GM18868 (cell line): Measurements from ENCODE around the gene NADK2.

ENCODE experiments used
- ATAC-seq: cut with Tn5 transposase; IDR thresholded peaks from one replicate; pipeline ENCODE4 v1.9.1; 2021; ENCODE audit warnings: mild to moderate bottlenecking, moderate library complexity; ENCODE audit not compliant: unreplicated experiment

The NADK2 gene, protein sequence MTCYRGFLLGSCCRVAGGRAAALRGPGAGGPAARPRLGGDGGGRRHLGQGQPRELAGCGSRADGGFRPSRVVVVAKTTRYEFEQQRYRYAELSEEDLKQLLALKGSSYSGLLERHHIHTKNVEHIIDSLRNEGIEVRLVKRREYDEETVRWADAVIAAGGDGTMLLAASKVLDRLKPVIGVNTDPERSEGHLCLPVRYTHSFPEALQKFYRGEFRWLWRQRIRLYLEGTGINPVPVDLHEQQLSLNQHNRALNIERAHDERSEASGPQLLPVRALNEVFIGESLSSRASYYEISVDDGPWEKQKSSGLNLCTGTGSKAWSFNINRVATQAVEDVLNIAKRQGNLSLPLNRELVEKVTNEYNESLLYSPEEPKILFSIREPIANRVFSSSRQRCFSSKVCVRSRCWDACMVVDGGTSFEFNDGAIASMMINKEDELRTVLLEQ

DNA sequence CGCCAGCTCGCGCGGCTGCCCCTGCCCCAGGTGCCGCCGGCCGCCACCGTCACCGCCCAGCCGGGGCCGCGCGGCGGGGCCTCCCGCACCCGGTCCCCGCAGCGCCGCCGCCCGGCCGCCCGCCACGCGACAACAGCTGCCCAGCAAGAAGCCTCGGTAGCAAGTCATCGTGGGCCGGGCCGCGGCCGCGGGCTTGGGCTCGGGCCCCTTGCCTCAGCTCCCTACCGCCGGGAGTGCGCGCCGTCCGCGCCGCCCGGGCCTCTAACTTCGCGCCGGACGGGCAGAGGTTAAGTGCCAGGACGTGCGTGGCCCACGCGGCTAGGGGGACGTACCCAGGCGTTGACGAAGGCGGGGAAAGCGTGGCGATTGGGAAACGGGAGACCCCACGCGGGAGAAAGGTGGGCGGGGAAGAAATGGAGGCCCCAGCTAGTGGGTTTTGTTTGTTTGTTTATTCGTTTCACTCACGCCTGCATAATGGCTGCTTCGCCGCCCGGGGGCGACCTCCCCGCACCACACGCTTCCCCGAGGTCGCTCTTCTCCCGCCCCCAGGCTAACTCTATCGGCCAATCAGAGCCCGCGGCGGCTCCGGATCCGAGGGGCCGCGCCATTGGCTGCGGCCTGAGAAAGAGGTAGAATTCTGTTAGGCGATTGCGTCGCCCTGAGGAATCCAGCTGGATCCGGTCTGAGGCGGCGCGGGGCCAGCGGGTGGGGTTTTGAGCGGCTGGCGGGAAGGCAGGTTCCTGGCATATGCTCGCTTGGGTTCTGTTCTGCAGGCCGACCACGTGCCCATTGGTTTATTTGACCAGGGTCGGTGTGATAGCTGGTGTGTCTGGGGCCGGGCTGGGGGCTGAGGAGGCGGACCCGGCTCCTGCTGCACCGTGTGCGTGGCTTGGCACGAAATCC, at the start of gene NADK2:
NADK2 (minus strand) TSS at position 295 of the 903 bp plus-strand sequence; CDS start at position 168, 127 bp downstream.
- peak; percentile 87 for ATAC-seq

DNA sequence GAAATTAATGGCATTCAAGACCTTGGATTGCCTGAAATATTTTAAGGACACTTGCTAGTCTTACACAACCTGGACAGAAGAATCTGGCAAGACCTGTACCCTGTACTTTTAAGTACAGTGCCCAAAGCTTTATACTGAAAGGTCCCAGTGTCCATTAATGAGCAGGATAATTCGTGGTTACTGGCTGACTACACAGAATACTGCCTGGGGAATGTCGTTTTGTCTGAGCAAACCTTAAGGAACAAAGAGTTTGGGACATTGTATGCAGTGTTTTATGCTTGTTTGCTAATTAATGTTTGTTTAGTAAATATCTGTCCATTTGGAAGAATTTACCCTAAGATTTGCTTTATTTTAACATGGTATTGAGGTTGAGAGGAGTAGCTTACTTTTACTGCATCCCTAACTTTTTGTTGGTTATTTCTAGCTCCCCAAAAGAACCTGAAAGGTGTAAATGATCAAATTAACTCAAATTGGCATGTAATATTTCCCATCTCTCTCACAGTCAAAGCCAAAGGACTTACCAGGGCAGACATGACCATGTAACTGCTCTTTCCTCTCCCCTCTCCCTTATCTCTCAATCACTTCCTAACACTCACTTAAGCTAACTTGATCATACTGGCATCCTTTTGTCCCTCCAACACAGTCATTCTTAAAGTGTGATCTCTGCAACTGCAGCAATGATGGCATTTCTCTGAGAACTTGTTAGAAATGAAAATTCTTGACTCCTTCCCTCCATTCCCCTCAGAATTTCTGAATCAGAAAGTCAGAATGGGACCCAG, 44.3 kb upstream of the NADK2 start:
- ATAC-seq: no peak

DNA sequence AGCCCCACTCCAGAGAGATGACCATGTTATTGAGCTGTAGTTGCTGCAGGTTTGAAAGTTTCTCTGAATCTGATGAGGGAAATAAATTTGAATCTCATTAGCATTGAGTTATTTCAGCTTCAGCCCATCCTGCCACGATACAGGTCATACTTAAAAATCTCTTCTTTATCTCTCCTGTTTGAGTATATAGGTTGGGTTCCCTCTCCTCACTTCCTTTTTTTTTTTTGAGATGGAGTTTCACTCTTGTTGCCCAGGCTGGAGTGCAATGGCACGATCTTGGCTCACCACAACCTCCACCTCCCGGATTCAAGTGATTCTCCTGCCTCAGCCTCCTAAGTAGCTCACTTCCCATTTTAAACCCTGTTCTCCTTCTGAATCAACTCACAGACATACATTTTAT, 42.0 kb upstream of the NADK2 start:
- ATAC-seq: peak; percentile 44

DNA sequence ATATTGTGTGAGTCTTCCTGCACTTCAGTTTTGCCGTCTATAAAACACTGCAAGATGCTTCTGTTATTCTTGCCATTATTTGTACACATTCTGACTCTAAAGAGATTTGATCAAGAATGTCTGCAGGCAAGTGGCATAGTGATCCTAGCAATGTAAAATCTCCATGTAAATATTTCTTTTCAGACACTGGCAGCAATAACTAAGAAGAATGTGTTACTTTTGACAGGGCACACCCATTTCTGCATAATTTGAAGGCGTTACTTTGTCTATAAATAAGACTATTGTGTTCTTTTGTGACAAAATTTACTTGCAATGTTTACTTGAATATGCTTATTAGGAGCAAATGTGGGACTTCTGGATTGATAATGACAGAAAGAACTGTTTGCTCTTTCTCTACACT, 39.9 kb upstream of the NADK2 start:
- ATAC-seq: no peak

DNA sequence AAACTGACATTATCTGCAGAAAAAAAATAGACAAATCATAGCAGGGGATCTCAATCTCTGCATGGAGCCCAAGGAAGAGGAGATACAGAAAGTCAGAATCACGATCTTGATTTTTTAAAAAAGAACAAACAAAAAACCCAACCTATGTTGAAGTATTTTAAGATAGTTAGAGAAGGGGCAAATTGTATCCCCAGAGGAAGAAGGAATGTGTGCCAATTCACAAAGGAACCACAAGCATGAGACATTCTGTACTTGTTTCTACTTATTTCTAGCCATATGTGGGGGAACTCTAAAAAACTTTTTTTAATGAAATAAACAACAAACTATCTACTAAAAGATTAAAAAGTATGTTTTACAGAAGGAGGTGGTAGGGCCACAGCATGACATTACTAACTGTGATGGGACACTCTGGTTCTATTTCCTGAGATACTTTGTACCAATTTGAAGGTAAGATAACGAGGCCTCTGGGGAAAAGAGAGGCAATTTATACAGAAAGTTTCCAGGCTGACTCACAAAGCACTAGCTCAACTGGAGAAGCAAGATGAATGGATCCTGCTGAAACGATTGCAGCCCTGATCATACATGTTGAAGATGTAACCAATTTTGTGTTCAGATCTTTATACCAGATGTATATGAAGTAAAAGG, 37.5 kb upstream of the NADK2 start:
- ATAC-seq: no peak

DNA sequence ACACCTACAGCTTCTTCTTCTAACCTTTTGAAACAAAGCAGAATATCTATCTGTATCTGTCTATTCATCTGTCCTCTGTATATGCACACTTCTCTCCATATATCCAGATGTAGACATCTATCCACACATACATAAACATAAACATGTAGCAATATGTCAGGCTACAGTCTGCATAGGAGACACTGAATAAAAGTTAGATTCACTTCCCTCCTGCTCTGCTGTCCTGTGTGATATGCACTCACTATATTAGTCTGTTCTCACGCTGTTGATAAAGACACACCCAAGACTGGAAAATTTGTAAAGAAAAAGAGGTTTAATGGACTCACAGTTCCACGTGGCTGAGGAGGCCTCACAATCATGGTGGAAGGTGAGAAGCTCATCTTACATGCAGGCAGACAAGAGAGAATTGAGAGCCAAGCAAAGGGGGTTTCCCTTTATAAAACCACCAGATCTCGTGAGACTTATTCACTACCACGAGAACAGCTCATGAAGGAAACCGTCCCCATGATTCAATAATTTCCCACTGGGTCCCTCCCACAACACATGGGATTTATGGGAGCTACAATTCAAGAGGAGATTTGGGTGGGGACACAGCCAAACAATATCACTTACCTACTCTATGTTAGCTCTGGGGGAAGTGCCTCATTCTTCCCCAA, 35.9 kb upstream of the NADK2 start:
- no peak for ATAC-seq

DNA sequence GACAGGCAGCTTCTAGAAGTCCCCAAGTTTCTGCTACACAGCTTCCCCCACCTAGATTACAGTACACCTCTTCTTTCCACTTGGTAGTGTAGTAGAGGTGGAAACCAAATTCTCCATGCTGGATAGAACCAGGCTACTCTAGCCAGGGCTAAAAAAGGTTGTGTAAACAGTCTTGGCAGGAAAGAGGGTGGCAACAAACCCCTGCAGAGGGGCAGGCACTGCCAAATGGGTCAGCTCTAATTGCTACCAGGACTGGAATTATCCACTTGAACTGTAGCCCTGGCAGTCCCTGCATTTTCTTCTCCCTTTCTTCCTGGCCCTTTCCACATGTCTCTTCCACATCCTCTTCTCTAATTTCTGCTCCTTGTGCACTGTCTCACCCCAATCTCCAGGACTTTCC, 35.1 kb upstream of the NADK2 start:
- no peak for ATAC-seq

DNA sequence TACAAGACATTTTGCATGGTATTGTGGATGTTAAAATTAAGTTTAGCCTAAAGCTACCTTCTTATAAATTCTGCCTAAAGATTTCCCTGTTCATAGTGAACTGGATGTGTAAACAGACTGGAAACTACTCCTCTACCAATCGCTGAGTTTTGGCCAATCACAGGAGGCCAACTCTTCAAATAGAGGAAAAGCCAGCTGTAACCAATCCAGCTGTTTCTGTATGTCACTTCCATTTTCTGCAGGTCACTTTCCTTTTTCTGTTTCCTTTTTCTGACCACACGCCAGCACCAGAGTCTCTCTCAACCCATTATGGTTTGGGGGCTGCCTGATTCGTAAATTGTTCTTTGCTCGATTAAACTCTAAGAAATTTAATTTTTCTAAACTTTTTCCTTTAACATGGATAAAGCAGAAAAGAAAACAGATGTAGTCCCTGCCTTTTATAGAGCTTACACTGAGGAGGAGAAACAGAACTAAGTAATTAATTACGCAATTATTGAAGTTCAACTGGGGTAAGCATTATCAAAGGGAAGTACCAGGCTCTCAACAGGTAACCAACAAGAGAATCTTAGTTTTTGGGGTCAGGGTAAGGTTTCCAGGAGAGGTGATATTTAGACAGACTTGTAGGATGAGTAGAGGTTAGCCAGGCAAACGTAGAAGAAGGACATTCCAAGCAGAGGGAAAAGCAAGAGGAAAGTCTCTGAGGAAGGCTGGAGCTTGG, 32.2 kb upstream of the NADK2 start:
- no peak for ATAC-seq

DNA sequence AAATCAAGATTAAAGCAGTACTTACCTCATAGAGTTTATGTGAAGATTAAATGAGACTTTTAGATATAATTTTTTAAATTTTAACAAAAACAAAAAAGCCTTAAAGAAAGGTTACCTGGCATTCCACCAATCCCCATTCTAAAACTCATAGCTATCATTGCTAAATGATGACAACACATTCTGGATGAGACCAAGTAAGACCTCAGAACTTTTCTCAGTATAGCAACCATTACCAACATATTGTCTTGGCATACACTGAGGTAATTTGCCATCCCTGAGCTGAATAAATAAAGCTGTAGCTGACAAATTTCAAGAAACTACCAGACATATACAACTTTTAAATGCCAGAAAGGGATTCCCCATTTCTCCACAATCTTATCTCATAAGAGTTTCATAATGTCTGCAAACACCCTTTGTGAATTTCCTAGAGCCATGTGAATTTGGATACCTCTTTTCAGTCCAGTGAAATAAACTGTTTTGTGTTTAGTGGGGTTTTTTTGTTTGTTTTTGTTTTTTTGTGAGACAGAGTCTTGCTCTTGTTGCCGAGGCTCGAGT, 30.5 kb upstream of the NADK2 start:
- ATAC-seq: no peak

DNA sequence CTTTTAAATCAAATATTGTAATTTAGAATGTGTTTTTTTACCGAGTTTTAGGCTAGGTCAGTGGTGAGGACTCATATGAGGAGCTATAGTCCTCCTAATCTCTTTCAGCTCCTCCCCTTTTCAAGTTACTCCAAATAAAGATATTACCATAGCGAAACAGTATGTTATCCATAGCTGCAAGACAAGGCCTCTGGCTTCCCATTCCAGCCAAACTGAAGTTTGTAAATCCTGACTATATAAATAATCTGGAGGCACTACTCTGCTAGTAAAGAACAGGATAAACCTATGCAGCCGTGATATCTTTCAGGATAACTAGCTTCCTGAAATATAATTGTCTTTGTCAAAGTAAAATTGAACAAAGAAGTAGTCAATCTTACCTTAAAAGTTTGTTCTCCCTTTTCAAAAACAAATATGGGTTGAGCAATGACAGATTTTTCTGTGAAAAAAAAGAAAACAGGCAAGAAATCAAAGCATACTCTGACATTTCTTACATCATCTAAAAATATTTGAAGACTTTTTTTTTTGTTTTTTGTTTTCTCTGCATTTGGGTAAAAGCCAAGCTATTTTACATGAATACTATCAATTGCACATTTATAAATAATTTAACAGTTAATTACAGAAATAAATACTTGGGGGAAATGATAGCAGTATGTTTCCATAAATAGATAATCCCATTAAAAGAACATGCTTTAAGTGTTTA, 29.3 kb upstream of the NADK2 start:
- no peak for ATAC-seq

DNA sequence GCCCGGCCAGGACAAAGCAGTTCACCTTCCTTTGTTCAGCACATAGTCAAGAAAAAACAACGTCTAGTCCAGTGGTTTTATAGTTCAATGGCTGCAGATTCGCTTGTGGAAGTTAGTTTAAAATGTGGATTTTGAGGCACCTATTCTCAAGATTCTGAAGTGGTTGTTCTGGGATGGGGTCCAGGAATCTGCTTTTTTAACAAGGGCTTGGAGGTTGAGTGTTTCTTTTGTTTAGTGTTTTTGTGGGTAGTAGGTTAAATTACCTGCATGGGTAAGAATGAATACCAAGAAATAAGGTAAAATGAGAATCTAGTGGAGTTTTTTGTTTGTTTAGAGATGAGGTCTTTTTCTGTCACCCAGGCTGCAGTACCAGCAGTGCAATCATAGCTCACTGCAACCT, 28.4 kb upstream of the NADK2 start:
- no peak for ATAC-seq

DNA sequence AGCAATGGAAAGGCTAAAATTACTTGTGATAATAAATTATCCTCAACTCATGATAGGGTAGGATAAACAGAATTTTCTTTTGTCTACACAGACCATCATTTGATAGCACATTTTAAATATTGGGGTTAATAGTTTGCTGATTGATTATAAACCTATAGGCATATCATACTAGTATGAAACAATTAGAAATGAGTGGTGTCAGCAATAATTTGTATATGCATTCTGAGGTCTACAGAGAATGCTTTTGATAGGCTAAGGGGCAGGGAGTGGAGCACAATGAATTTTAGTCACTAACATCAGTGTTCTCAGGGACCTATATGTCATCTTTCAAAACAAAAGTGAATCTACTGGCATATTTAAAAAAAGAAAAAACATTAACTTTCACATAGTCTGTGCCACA, 27.8 kb upstream of the NADK2 start:
- ATAC-seq: no peak

DNA sequence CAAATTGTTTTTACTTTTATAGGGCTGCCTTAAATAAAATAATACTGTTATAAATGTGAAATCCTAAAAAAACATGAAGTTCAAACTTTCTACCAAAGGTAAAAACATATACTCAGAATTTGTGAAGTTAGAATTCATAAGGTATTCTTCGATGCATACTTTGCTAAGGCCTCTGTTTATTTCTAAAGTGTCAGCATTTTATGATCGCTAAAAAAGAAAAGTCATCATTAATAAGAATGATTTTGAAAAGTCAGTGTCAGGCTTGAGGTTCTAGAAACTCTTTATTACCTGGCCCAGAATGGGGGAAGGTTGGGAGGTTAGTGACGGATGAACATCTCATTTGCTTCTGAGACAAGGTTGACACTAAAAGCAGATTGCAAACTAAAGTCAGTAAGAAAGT, 26.2 kb upstream of the NADK2 start:
- no peak for ATAC-seq

DNA sequence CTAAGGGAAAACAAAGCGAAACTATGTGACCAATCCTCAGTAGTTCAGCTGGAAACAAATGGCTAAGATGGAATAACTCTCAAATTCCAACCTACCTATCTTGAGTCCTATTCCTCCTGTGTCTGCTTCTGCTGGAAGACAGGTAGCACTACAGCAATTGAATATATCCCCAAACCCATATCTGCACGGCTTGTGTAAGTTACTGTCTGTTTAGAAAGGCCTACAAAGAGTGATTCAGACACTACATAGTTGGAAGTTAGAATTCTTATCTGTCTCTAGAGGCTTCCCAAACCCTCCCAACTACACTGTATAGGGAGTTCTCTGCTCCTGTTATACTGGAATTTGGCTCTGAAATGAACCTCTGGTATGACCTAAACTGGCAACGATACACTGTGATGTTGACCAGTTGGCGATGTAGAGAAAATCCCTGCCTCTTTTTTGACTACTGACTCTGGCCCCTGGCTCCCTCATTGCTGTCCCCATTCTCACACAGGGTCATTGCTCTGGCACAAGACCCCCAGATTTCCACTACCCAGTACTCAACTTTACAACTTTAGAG, 22.6 kb upstream of the NADK2 start:
- no peak for ATAC-seq

DNA sequence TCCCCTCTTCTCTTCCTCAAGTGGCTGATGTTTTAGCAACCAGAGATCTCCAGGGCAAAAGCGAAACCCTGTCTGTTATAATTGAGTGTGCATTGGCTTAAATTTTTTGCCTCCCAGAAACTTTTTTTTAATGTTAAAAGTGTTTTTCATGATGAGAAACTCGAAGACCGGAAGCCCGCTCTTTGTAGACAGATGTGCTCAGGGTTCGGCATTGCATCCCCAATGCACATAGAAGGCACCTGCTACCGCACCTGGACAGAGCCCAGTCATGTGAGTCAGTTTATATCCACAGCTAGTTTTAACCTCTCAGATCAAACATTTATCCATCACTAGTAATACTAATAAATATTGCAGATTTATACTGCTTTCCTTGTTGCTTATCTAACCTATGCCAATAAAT, 19.5 kb upstream of the NADK2 start:
- ATAC-seq: no peak

DNA sequence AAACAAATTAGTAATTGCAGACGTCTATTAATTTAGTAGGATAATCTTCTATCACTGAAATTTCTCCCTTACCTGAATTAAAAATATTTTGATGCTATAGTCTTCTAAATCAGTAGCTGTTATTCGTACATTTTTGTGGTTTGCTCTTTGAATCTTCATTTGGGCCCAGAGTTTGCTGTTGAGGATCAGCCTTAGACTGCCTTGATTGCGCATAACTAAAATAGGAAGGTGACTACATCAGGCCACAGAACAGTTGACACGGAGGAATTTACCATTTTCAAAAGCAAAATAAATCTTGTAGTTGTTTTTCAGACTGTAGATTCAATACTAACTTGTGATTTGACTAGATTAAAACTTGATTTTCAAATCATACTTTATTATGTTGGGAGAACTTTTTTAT, 11.8 kb upstream of the NADK2 start:
- no peak for ATAC-seq

DNA sequence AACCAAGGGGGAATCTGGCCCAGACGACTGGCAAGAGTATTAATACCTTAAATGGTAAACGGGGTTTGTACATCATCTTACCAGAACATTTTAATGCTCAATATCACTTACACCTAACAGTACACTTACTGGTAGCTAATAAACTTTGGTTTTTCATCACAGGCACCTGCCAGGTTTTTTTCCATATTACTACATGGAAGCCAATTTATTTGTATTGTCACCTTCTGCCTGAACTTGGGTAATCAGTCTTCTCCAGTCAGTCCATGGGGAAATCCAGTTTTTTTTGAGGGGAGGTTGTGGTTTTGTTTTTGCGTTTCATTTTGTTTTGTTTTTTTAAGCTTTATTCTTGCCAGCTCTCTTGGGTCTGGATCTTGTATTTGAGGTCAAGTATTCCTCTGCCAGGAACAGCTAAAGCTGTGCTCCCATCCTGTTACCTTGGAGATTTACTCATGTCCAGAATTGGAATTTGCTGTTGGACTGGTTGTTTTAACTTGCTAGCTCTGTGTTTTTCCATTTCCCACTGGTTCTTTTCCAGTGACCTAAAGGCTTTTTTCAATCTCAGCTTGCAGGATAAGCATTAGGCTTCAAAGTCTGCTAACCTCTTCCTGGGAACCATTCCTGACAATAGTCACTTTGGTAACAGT, 11.1 kb upstream of the NADK2 start:
- no peak for ATAC-seq

DNA sequence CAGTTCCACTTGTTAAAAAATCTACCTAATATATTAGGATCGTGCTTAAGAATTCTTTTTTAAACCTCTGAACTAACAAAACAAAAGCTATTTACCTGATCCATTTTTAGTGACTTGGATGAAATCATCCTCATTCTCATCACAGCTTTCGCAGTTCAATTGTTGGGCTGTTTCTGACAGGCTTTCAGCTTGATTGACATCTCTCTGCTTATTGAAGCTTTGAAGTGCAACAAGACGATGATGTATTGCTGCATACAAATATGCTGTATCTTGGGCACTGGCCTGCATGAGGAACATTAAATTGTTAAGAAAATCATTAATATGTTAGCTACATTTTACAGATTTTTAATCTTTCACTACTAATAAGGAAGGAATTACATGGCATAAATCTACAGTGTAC, 9.5 kb upstream of the NADK2 start:
- no peak for ATAC-seq
